WTC11 (cell line): ENCODE results near the gene TOR1AIP2.

ENCODE experiments used
- CREB1 ChIP-seq: sonication (generic); formaldehyde crosslinking; IDR thresholded peaks from 2 replicates; pipeline ENCODE4 v1.8.0; 2023; ENCODE audit warnings: mild to moderate bottlenecking, missing genetic modification reagents
- MYBL2 ChIP-seq: sonication (generic); formaldehyde crosslinking; IDR thresholded peaks from 2 replicates; pipeline ENCODE4 v1.8.1; 2023; ENCODE audit warnings: mild to moderate bottlenecking, moderate library complexity, missing genetic modification reagents
- NR2C2 ChIP-seq: sonication (generic); formaldehyde crosslinking; IDR thresholded peaks from 2 replicates; pipeline ENCODE4 v1.8.0; 2022; ENCODE audit warnings: mild to moderate bottlenecking, missing genetic modification reagents
- SMAD3 ChIP-seq: sonication (generic); formaldehyde crosslinking; IDR thresholded peaks from 2 replicates; pipeline ENCODE4 v1.8.0; 2022; ENCODE audit warnings: missing genetic modification reagents, mild to moderate bottlenecking, borderline replicate concordance
- TEAD4 ChIP-seq: sonication (generic); formaldehyde crosslinking; IDR thresholded peaks from 2 replicates; pipeline ENCODE4 v1.8.0; 2022; ENCODE audit warnings: mild to moderate bottlenecking, missing genetic modification reagents
- ZNF121 ChIP-seq: sonication (generic); formaldehyde crosslinking; IDR thresholded peaks from 2 replicates; pipeline ENCODE4 v1.8.0; 2023; ENCODE audit warnings: missing genetic modification reagents
- TF ChIP-seq, protein P1 (sequence below): fragments of 200-600 bp; IDR thresholded peaks from 2 replicates; pipeline ENCODE4 v1.8.0; 2022; ENCODE audit warnings: antibody characterized with exemption
- TF ChIP-seq, protein P2 (sequence below): sonication (generic); formaldehyde crosslinking; IDR thresholded peaks from 2 replicates; pipeline ENCODE4 v1.8.1; 2023; ENCODE audit warnings: mild to moderate bottlenecking, moderate library complexity, missing genetic modification reagents
- TF ChIP-seq, protein P3 (sequence below): sonication (generic); formaldehyde crosslinking; IDR thresholded peaks from 2 replicates; pipeline ENCODE4 v1.8.1; 2022; ENCODE audit warnings: mild to moderate bottlenecking, missing genetic modification reagents, moderate library complexity, borderline replicate concordance
- TF ChIP-seq, protein P4 (sequence below): sonication (generic); formaldehyde crosslinking; IDR thresholded peaks from 2 replicates; pipeline ENCODE4 v1.8.1; 2023; ENCODE audit warnings: mild to moderate bottlenecking, missing genetic modification reagents

DNA sequence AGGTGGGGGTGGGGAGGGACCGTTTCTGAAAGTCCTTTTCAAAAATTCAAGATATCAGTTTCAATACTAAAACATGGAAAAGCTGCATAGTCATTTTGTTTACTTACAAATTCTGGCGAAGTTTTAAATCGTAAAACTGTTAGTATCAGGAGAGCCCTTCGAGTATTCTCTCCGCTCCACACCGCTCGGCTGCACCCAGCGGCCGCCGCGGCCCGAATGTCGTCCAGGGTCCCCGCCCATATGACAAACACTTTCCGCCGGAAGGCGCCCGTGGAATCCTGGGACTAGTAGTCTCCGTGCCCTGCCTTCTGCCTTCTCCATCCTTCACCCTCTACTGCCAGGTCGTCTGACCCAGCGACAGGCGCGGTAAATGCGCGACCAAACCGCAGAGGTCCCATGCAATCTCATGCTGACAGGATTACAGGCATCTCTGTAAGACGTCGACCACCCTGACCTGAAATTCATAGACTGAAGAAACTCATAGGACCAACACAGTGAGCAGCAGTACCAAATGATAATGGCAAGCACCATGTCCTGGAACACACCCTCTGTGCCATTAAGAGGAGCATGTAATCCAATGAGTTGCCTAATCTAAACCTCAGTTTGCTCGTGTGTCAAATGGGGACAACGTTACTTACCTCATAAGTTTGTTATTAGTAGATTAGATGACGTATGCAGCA, at the start of gene TOR1AIP2:
- TF ChIP-seq TEAD4 (CRISPR knock-in tag) (no peak), MYBL2 (CRISPR knock-in tag) (no peak), SMAD3 (CRISPR knock-in tag) (no peak), CREB1 (CRISPR knock-in tag) (no peak), NR2C2 (CRISPR knock-in tag) (no peak), ZNF121 (CRISPR knock-in tag) (no peak)
- TF ChIP-seq, protein P1, sequence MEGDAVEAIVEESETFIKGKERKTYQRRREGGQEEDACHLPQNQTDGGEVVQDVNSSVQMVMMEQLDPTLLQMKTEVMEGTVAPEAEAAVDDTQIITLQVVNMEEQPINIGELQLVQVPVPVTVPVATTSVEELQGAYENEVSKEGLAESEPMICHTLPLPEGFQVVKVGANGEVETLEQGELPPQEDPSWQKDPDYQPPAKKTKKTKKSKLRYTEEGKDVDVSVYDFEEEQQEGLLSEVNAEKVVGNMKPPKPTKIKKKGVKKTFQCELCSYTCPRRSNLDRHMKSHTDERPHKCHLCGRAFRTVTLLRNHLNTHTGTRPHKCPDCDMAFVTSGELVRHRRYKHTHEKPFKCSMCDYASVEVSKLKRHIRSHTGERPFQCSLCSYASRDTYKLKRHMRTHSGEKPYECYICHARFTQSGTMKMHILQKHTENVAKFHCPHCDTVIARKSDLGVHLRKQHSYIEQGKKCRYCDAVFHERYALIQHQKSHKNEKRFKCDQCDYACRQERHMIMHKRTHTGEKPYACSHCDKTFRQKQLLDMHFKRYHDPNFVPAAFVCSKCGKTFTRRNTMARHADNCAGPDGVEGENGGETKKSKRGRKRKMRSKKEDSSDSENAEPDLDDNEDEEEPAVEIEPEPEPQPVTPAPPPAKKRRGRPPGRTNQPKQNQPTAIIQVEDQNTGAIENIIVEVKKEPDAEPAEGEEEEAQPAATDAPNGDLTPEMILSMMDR, result no peak
- TF ChIP-seq, protein P2, sequence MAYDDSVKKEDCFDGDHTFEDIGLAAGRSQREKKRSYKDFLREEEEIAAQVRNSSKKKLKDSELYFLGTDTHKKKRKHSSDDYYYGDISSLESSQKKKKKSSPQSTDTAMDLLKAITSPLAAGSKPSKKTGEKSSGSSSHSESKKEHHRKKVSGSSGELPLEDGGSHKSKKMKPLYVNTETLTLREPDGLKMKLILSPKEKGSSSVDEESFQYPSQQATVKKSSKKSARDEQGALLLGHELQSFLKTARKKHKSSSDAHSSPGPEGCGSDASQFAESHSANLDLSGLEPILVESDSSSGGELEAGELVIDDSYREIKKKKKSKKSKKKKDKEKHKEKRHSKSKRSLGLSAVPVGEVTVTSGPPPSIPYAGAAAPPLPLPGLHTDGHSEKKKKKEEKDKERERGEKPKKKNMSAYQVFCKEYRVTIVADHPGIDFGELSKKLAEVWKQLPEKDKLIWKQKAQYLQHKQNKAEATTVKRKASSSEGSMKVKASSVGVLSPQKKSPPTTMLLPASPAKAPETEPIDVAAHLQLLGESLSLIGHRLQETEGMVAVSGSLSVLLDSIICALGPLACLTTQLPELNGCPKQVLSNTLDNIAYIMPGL, result no peak
- TF ChIP-seq, protein P3, sequence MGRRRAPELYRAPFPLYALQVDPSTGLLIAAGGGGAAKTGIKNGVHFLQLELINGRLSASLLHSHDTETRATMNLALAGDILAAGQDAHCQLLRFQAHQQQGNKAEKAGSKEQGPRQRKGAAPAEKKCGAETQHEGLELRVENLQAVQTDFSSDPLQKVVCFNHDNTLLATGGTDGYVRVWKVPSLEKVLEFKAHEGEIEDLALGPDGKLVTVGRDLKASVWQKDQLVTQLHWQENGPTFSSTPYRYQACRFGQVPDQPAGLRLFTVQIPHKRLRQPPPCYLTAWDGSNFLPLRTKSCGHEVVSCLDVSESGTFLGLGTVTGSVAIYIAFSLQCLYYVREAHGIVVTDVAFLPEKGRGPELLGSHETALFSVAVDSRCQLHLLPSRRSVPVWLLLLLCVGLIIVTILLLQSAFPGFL, result no peak
- TF ChIP-seq, protein P4, sequence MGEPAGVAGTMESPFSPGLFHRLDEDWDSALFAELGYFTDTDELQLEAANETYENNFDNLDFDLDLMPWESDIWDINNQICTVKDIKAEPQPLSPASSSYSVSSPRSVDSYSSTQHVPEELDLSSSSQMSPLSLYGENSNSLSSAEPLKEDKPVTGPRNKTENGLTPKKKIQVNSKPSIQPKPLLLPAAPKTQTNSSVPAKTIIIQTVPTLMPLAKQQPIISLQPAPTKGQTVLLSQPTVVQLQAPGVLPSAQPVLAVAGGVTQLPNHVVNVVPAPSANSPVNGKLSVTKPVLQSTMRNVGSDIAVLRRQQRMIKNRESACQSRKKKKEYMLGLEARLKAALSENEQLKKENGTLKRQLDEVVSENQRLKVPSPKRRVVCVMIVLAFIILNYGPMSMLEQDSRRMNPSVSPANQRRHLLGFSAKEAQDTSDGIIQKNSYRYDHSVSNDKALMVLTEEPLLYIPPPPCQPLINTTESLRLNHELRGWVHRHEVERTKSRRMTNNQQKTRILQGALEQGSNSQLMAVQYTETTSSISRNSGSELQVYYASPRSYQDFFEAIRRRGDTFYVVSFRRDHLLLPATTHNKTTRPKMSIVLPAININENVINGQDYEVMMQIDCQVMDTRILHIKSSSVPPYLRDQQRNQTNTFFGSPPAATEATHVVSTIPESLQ (CRISPR knock-in tag), result no peak
